T47D (cell line): ENCODE measurements around the gene TUBA3E.
"Not testable (repeated sequence)": the region's sequence is repeated elsewhere in the genome, so short reads cannot be mapped to it uniquely, and the experiment has no call there.

Source experiments
- DNase-seq, 2 experiments: peaks; one replicate each; pipeline versions ENCODE4 v3.0.0 to v3.0.0-alpha.2; 2011 to 2012; ENCODE audit warnings: low read depth in 1 of 2, low spot score in 1 of 2
- JUND ChIP-seq: IDR thresholded peaks from 2 replicates; pipeline ENCODE4 v1.6.1; 2012; ENCODE audit warnings: low read depth
- in situ Hi-C: cut with HindIII; loops from 2 replicates; pipeline ENCODE4 v1.10.0; 2016; ENCODE audit warnings: low sequenced_read_pairs, low pct_unique_long_range_greater_than_20kb

The TUBA3E gene

DNA sequence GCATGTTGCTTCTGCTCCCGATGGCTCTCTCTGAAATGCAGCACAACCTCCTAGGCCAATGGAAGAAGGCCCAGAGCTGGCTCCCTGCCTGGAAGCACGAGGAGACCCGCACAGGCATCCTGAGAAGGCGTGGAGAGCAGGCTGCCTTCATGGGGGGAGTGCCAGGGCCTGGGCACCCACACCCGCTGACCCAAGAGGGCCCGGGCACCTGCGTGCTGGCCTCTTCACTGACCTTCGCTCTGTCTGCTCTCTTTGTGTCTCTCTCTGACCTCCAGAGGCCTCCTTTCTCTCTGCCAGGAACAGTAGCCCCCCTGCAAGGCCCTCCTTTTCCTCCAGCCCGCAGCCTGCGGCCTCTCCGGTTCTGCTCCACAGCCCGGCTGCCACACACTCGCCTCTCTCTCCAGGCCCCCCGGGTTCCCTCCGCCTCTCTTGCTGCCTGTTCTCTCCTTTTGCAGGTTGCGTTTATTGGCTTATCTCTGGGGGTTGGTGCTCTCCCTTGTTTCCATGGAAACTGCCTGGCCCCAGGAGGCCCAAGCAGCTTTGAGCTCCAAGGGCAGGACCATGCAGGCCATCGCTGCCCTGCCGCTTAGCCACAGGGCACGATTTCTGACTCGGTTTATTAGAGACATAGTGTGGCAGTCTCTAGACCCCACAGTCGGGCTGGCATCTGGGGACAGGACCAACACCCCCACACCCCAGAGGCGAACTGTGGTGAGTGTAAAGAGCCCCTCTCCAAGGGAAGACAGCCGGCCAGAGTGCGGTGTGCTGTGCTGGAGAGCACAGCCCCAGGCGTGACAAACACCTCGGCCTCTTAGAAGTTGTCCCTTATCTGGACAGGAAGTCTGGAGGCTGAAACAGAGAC lies 14.5 kb downstream of the TUBA3E start:
- no peak for DNase-seq
- in situ Hi-C loops = no loop called here

DNA sequence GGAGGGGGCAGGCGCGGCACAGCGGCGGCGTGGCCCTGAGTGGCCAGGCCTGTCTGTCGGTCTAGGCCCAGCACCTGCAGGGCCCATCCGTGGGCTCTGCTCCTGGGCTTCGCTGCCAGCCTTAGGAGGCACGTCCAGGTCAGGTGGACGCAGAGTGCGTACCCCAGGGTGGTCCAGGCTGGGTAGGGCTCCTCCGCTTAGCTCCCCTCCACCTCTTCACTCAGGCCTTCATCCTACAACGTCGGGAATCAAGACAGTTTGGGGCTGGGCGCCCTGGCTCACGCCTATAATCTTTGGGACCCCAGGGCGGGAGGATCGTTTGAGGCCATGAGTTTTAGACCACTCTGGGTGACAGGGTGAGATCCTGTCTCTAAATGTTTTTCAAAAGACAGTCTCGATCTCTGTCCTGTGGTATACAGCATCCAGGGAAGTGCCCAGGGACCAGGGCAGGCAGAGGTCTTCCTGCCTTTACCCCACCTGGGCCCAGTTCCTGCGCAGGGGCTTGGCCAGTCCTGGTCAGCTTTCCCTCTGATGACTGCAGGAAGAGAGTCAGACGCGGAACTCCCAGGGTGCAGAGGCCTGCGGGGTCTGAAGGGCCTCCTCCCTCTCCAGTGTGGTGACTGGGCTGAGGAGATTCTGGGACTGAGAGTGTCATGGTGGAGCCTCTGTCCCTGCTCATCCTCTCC lies 15.3 kb downstream of the TUBA3E start:
- in situ Hi-C loops, DNase-seq: not testable (repeated sequence)

More for the DNA sequence above, 14.5 kb downstream of the TUBA3E start:
- TF ChIP-seq JUND = no peak

DNA sequence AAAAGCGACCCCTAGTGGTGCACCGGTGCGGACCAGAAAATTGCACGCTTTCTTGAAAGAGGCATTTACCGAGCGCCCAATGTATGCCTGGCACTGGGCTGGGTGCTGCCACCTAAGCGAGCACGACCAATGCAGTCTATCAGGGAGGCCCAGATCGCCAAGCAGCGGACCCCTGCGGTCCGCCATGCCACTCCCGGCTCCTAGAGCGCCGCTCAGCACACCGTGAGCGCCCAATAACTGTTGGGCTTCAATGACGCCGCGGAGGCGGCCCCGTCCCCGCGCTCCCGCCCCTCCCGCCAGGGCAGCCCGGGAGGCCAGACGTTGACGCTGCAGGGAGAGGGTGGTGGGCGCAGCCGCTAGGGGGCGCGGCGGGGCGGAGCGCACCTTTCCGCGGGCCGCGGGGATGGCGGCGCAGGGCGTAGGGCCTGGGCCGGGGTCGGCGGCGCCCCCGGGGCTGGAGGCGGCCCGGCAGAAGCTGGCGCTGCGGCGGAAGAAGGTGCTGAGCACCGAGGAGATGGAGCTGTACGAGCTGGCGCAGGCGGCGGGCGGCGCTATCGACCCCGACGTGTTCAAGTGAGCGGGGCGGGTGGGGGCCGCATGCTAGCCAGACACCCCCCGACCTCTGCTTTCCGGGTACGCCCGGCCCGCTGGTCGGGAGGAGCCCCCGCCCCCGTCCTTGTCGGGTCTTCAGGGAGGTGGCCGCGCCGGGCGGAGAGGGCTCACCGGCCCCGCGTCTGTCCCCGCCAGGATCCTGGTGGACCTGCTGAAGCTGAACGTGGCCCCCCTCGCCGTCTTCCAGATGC lies 16.2 kb downstream of the TUBA3E start, which contains the start of gene MZT2B:
Gene MZT2B, plus strand, starts transcription at position 383 of the 803 bp plus-strand sequence. Its CDS starts 21 bp downstream, at position 404.
- DNase-seq = peak; percentile 75 to 90
- in situ Hi-C loops = not testable (repeated sequence)

DNA sequence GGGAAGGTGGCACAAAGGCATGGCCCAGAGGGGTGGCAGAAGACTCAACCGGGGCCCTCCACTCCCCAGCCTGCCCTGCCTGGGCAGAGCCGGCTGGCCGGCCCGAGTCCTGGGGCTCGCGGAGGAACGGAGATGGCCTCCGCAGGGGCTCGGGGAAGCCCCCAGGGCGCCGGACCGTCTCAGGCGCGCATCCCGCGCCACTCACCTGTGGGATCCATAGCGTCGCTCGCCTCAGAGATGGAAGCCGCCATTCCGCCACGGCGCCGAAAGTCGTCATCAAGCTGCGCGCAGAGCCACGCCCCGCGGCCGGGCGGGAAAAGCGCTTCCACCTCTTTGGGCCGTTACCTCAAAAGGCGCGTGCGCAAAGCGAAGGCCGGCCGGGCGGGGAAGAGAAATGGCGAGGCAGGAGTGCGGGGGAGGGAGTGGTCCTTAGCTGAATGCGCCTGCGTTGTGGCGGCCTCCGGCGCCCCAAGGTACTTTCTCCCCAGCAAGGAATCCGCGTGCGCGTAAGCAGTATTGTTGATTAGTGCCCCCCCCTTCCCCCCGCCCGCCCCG lies 16.8 kb downstream of the TUBA3E start, which contains the start of gene SMPD4:
Gene SMPD4, minus strand, starts transcription at position 278 of the 555 bp plus-strand sequence. CDS start 5,010 bp downstream, outside the sequence.
- peak; percentile 69 to 95 for DNase-seq
- no peak for TF ChIP-seq JUND
- in situ Hi-C loops = no loop called here

DNA sequence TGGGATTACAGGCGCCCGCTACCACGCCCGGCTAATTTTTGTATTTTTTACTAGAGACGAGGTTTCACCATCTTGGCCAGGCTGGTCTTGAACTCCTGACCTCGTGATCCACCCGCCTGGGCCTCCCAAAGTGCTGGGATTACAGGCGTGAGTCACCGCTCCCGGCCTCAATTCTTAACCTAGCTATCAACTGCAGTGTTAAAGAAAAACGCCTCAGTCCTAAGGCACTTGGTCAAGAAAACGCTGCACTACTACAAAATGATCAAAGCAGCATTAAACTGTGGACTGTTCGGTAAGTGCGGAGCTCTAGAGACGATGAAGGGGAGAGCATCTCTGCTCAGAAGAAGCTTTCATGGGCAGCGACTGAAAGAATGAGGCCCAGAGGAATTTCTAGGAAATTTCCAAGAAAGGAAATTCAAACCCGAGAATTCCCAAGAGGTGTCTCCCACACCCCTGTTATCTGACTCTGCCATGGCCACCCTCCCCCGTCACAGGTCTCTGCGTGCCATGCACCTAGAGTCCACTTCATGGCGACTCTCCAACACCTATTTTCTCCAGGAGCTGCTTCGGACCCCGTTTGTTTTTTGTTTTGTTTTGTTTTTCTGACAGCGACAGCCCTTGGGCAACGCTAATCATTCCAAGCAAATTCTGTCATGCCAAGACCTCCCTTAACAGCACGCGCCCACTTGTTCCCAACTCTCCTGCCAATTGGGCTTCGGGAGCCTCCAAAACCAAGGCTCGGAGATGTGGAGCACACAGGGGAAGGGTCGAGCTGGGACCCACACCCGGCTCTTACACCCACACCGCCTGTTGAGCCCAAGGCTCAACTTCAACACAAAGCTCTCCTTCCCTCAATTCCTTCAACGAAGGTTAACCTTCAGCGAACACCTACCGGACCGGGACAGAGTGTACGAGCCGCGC lies 17.6 kb downstream of the TUBA3E start:
- DNase-seq, in situ Hi-C loops: not testable (repeated sequence)

DNA sequence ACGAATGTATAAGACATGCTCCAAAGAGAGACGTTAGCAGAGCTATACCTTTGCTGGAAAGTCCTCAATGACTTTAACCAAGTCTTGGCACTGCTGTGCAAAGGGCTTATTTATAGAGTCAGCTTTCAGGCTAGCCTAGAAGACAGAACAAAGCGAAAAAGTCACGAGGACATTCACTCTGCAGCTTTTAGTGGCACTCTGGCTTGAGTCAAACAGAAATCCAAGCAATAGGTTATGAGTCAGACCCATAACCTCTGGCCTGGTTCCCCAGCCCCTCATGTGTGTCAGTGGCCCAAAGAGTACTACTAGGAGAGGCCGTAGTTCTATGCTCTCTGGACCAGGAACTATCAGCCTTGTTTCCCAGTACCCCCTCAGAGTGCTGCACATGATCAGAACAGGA lies 23.4 kb downstream of the TUBA3E start:
- in situ Hi-C loops, DNase-seq: not testable (repeated sequence)

DNA sequence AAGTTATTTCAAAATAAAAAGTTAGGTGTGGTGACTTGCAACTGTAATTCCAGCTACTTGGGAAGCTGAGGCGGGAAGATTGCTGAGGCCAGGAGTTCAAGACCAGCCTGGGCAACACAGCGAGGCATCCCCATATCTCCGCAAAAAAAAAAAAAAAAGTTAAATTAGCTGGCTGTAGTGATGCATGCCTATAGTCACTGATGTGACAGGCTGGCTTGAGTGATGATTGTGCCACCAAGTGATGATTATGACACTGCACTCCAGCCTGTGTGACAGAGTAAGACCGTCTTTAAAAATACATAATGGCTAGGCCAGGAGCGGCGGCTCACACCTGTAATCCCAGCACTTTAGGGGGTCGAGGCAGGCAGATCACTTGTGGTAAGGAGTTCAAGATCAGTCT lies 28.3 kb downstream of the TUBA3E start:
- in situ Hi-C loops = no loop called here
- no peak for DNase-seq
- TF ChIP-seq JUND = no peak

DNA sequence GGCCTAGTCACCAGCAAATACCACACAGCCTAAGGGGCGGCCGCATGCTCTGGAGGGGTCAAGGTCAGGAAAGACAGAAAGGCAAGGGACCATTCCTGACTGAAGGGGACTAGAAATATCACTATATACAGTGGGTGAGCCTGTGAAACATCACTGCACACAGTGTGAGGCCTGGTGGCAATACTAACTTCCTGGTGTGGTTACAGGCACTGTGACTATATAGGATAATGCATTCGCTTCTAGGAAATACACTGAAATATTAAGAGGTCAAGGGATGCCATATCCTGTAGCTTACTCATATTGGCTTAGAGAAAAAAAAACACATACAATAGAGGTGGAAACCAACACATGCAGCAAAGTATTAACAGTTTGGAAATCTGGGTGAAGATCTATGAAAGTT lies 29.1 kb downstream of the TUBA3E start:
- DNase-seq, in situ Hi-C loops: not testable (repeated sequence)

DNA sequence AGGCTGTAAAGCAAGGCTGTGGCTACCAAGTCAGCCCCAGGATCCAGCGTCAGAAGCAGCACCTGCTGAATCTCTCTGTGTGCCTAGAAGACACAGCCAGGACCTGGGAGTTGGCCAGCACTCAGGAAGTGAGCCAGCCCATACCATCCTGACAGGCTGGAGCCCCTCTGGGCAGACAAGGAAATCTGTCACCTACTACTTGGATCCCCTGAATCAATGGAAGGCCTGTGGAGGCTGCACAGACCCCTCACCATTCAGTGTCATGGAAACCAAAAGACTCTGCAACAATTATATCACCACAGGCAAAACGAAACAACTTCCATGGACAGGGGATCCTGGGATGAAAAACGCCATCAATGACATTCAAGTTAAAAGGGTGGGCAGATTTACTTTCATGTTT lies 31.6 kb downstream of the TUBA3E start:
- in situ Hi-C loops, DNase-seq: not testable (repeated sequence)

DNA sequence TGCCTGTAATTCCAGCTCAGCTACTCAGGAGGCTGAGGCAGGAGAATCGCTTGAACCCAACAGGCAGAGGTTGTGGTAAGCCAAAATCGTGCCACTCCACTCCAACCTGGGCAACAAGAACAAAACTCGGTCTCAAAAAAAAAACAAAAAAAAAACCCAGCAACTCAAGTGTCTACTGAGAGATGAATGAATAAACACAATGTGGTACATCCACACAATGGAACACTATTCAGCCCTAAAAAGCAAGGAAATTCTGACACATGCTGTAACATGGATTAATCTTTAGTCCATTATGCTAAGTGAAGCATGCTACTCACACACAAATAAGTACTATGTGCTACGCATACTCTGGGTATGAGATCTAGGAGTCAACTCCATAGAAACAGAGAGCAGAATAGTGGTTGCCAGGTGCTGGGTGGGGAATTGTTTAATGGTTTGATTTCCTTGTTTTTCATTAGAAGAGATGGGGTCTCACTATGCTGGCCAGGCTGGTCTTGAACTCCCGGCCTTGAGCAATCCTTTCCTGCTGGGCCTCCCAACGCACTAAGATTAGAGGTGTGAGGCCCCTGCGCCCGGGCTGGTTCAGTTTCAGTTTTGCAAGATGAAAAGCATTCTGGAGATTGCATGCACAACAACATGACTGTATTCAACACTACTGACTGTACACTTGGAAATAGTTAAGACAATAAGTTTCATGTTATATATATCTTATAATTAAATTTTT lies 32.8 kb downstream of the TUBA3E start:
- no peak for TF ChIP-seq JUND
- in situ Hi-C loops = no loop called here
- no peak for DNase-seq

DNA sequence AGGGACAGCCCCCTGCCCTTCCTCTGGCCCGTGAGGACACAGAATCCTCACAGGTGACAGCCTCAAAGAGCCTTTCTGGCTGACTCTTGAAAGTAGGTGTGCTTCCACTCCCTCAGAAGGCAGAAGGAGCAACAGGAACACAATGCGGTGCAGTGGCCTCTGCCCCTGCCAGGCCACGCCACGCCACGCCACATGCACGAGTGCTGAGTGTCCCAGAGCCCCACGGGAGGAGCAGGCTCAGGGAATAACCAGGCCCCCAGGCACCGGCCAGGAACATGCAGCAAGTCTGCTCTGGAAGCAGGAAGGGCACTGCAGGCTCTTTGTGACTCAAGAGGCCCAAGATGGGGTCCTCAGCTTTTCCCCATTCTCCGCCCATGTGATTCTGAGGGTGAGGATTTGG lies 35.3 kb downstream of the TUBA3E start:
- TF ChIP-seq JUND = no peak
- no peak for DNase-seq
- in situ Hi-C loops = no loop called here

DNA sequence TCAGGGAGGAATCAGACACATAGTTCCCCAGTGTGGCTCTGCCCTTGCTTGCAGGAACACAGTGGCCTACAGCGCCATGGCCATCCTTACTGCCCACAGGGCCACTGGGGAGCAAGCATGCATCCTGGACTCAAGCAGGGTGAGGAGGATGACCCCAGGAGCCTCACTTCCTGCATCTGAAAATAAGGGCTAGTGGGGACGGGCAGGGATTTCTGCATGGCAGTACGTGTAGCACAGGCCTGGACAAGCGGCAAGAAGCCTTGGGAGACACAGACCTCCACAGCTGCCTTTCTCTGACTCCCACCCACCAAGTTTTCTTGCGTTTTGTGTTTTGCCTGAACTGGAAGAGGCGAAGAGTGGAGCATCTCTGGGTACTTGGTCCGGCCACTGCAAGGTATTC lies 35.8 kb downstream of the TUBA3E start:
- DNase-seq, in situ Hi-C loops: not testable (repeated sequence)

DNA sequence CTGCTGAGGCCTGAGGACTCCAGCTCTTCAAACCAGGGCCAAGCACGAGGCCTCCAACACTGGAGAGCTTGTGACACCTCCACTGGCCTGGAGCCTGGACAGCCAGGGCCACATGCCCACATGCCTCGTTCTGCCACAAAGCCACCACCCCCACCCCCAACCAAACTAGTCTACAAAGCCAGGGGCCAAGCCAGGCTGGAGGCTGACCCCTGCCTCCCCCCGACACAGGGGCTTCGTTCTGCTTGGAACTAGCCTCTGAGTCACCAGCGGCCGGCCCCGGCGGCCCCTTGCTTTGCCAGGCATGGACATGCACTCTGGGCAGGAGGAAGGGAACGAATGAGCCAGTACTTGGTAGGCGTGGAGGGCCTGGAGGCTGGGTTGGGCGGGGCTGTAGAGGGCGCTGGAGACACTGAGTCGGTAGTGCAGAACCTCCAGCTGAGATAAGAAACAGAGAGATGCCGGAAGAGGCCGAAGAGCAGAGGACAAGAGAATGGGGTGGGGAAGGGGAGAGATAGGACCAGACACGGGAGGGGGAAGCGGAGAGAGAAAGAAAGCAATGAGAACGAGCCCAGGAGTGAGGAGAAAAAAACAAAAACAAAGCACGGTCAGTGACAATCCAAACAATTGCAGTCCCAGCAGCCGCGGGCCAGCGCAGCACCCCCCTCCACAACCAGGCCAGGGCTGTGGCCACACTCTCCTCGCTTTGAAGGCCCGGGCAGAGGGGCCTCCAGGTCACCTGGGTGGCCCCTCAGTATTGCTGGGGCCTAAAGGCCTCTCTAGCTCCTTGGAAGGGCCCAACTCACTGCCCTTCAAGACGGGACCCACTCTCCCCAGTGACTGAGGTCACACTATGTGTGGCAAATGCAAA lies 37.2 kb downstream of the TUBA3E start:
- in situ Hi-C loops, DNase-seq: not testable (repeated sequence)
